Gastrocnemius medialis (tissue), 4 donors: ENCODE data around the gene SPEN. TPM values are rescaled to one million over a fixed set of nuclear protein-coding genes. Genes with fewer than 3 reads are reported as not detected.

Experiments used
- ATAC-seq, 2 donors: fragments of 150-250 bp; one replicate each; pipeline ENCODE4 v1.9.1; 2016
- DNase-seq, 2 donors: peaks; one replicate each; pipeline ENCODE4 v3.0.0-alpha.2; 2019
- H3K27ac ChIP-seq, 4 donors: fragments of 200-600 bp; sonication (generic); 1 replicate in 1 of 4; 2 replicates in 3 of 4; pipeline ENCODE4 v1.5.1; 2016 to 2018; ENCODE audit warnings: mild to moderate bottlenecking in 2 of 4, moderate library complexity in 1 of 4
- H3K27me3 ChIP-seq, 3 donors: fragments of 200-600 bp; sonication (generic) in 2 of 3; 1 replicate in 1 of 3; 2 replicates in 2 of 3; pipeline versions ENCODE4 v1.5.1 to v1.6.0; 2016 to 2019; ENCODE audit warnings: mild to moderate bottlenecking in 1 of 3, moderate library complexity in 1 of 3
- H3K36me3 ChIP-seq, 2 donors: fragments of 200-600 bp; sonication (generic) in 1 of 2; one replicate each; pipeline ENCODE4 v1.5.1; 2017 to 2018
- H3K4me1 ChIP-seq, 2 donors: fragments of 200-600 bp; sonication (generic) in 1 of 2; one replicate each; pipeline ENCODE4 v1.5.1; 2016 to 2017; ENCODE audit warnings: mild to moderate bottlenecking in 2 of 2
- H3K4me3 ChIP-seq, 4 donors: fragments of 200-600 bp; sonication (generic) in 3 of 4; 1 replicate in 1 of 4; 2 replicates in 3 of 4; pipeline ENCODE4 v1.5.1; 2016 to 2019; ENCODE audit warnings: mild to moderate bottlenecking in 2 of 4
- H3K9me3 ChIP-seq, 3 donors: fragments of 200-600 bp; sonication (generic) in 2 of 3; 1 replicate in 1 of 3; 2 replicates in 2 of 3; pipeline ENCODE4 v1.5.1; 2016 to 2019
- CTCF ChIP-seq, 5 experiments: fragments of 450-650 bp in 3 of 5; fragments of 200-600 bp in 2 of 5; sonication (generic) in 2 of 5; IDR thresholded peaks in 4 of 5; conservative IDR thresholded peaks in 1 of 5; 1 replicate in 4 of 5; 2 replicates in 1 of 5; pipeline ENCODE4 v1.5.1; 2016 to 2019; ENCODE audit warnings: antibody characterized with exemption in 5 of 5, mild to moderate bottlenecking in 3 of 5, moderate library complexity in 3 of 5
- POLR2A ChIP-seq, 2 donors: fragments of 450-650 bp; IDR thresholded peaks; one replicate each; pipeline ENCODE4 v1.6.1; 2017; ENCODE audit warnings: antibody characterized with exemption in 2 of 2, mild to moderate bottlenecking in 2 of 2, moderate library complexity in 2 of 2
- in situ Hi-C, 4 donors: fragments of 200-750 bp; cut with MboI; loops; one replicate each; pipeline versions ENCODE4 v1.15.0 to v1.8.0; 2017; ENCODE audit warnings: low sequenced_read_pairs in 4 of 4
- intact Hi-C: fragments of 100-400 bp; cut with DNase I; formaldehyde crosslinking; loops from one replicate; pipeline ENCODE4 v1.15.1; 2023; ENCODE audit warnings: low total_unique reads
- total RNA-seq, 4 donors: library from RNA; depleted of rRNA; stranded (reverse); fragments of >200 nt; gene quantifications; one replicate each; pipeline versions ENCODE4 v1.1.0 to v1.2.3, GENCODE V29; 2016

SPEN gene
- total RNA-seq, 4 donors from 2014 or later, result 21.7 to 55.5 (median 38.0) TPM

- ATAC-seq, result no peak
- no peaks in the 10 kb centered on the region for H3K27me3 ChIP-seq
- no peak for DNase-seq
- no peaks in the 10 kb centered on the region for H3K36me3 ChIP-seq
- TF ChIP-seq POLR2A (IDR thresholded peaks at IDR 0.05) (no peak), CTCF (IDR thresholded peaks at IDR 0.05 in 4 of 5, conservative IDR thresholded peaks at IDR 0.05 in 1 of 5) (no peak)
- H3K4me1 ChIP-seq, result peaks cover 27 to 33% of the 10 kb centered on the region in 2 donors
- no peak overlapping the region for H3K27ac ChIP-seq
- in situ Hi-C loops (loop anchor here in 1 of 4 donors (25.0 kb wide), 1 partner anchor 149 kb away; the partner anchor contains the start of gene UQCRHL), intact Hi-C loops (no loop called here)
- H3K4me3 ChIP-seq, result no peak overlapping the region
- no peaks in the 10 kb centered on the region for H3K9me3 ChIP-seq
These were observed 114.0 kb downstream of the SPEN start for GRCh38 chr1:15961492-15961891.

GRCh38 chr1:15962176-15962575 lies 114.7 kb downstream of the SPEN start:
- ATAC-seq, result no peak
- peaks cover 32 to 33% of the 10 kb centered on the region in 2 donors for H3K4me1 ChIP-seq
- H3K36me3 ChIP-seq, result no peaks in the 10 kb centered on the region
- intact Hi-C loops (no loop called here), in situ Hi-C loops (loop anchor here in 1 of 4 donors (25.0 kb wide), 1 partner anchor 150 kb away; the partner anchor contains the start of gene UQCRHL)
- H3K4me3 ChIP-seq, result no peak overlapping the region
- no peaks in the 10 kb centered on the region for H3K27me3 ChIP-seq
- TF ChIP-seq CTCF (IDR thresholded peaks at IDR 0.05 in 4 of 5, conservative IDR thresholded peaks at IDR 0.05 in 1 of 5), result no peak
- TF ChIP-seq POLR2A (IDR thresholded peaks at IDR 0.05), result no peak
- no peak overlapping the region for H3K27ac ChIP-seq
- H3K9me3 ChIP-seq, result no peaks in the 10 kb centered on the region
- DNase-seq, result no peak

- no peaks in the 10 kb centered on the region for H3K9me3 ChIP-seq
- H3K27ac ChIP-seq, result no peak overlapping the region
- no peak overlapping the region for H3K4me3 ChIP-seq
- H3K27me3 ChIP-seq, result no peaks in the 10 kb centered on the region
- in situ Hi-C loops, result loop anchor here in 1 of 4 donors (25.0 kb wide), 1 partner anchor 151 kb away; the partner anchor contains the start of gene UQCRHL
- ATAC-seq (no peak), DNase-seq (no peak)
- intact Hi-C loops, result no loop called here
- no peaks in the 10 kb centered on the region for H3K36me3 ChIP-seq
- peaks cover 28 to 30% of the 10 kb centered on the region in 2 donors for H3K4me1 ChIP-seq
- TF ChIP-seq CTCF (IDR thresholded peaks at IDR 0.05 in 4 of 5, conservative IDR thresholded peaks at IDR 0.05 in 1 of 5) (no peak), POLR2A (IDR thresholded peaks at IDR 0.05) (no peak)
These were observed 115.3 kb downstream of the SPEN start for GRCh38 chr1:15962671-15963362.

- no peak for ATAC-seq
- Histone ChIP-seq H3K27ac (no peak overlapping the region), H3K4me1 (peaks cover 22 to 27% of the 10 kb centered on the region in 2 donors), H3K36me3 (no peaks in the 10 kb centered on the region), H3K27me3 (no peaks in the 10 kb centered on the region), H3K4me3 (no peak overlapping the region), H3K9me3 (no peaks in the 10 kb centered on the region)
- no peak for TF ChIP-seq POLR2A (IDR thresholded peaks at IDR 0.05)
- TF ChIP-seq CTCF (IDR thresholded peaks at IDR 0.05 in 4 of 5, conservative IDR thresholded peaks at IDR 0.05 in 1 of 5), result no peak
- DNase-seq, result no peak
- intact Hi-C loops, result no loop called here
- in situ Hi-C loops, result loop anchor here in 1 of 4 donors (25.0 kb wide), 1 partner anchor 151 kb away; the partner anchor contains the start of gene UQCRHL
These were observed 116.0 kb downstream of the SPEN start for GRCh38 chr1:15963363-15963967.
